Neural crest cell (in vitro differentiated cells): ENCODE measurements around the gene SSTR5. TPM values are rescaled to one million over a fixed set of nuclear protein-coding genes. Genes with fewer than 3 reads are reported as not detected.

Experiments
- DNase-seq: peaks from one replicate; pipeline ENCODE4 v3.0.0; 2021; ENCODE audit warnings: low read depth, mixed read lengths, low spot score
- H3K27ac Mint-ChIP-seq: one replicate; pipeline ENCODE4 v1.8.0; 2021; ENCODE audit warnings: mild to moderate bottlenecking, mixed read lengths; ENCODE audit not compliant: unreplicated experiment
- H3K27me3 Mint-ChIP-seq: 2 replicates; pipeline ENCODE4 v1.8.0; 2021; ENCODE audit warnings: low read depth, mild to moderate bottlenecking, mixed read lengths
- H3K36me3 Mint-ChIP-seq: 2 replicates; pipeline ENCODE4 v1.8.0; 2021; ENCODE audit warnings: low read depth, mild to moderate bottlenecking, mixed read lengths
- H3K4me1 Mint-ChIP-seq: 2 replicates; pipeline ENCODE4 v1.8.0; 2021; ENCODE audit warnings: mixed read lengths
- H3K4me3 Mint-ChIP-seq: one replicate; pipeline ENCODE4 v1.8.0; 2021; ENCODE audit warnings: mild to moderate bottlenecking, mixed read lengths
- H3K9me3 Mint-ChIP-seq: 2 replicates; pipeline ENCODE4 v1.8.0; 2021; ENCODE audit warnings: mixed read lengths
- CTCF ChIP-seq: fragments of 200-600 bp; sonication (generic); conservative IDR thresholded peaks from 2 replicates; pipeline ENCODE4 v1.5.0; 2021; ENCODE audit warnings: antibody characterized with exemption, mild to moderate bottlenecking
- total RNA-seq: library from RNA; stranded (reverse); gene quantifications from 2 replicates; pipeline ENCODE4 v1.2.1, GENCODE V29; 2021

The SSTR5 gene
- total RNA-seq, 1 donor from 2014 or later = not detected

- Mint-ChIP-seq H3K9me3 (no peaks in the 10 kb centered on the region), H3K36me3 (no peaks in the 10 kb centered on the region), H3K4me1 (no peaks in the 10 kb centered on the region), H3K4me3 (no peak overlapping the region), H3K27me3 (peaks cover 15% of the 10 kb centered on the region), H3K27ac (no peak overlapping the region)
- TF ChIP-seq CTCF = no peak
- no peak for DNase-seq
These were observed 36.0 kb downstream of the SSTR5 start for GRCh38 chr16:1108299-1109252.

- no peak for TF ChIP-seq CTCF
- no peaks in the 10 kb centered on the region for H3K4me1 Mint-ChIP-seq
- no peak for DNase-seq
- H3K36me3 Mint-ChIP-seq = no peaks in the 10 kb centered on the region
- H3K9me3 Mint-ChIP-seq = no peaks in the 10 kb centered on the region
- H3K4me3 Mint-ChIP-seq = no peak overlapping the region
- H3K27me3 Mint-ChIP-seq = peaks cover 13% of the 10 kb centered on the region
- no peak overlapping the region for H3K27ac Mint-ChIP-seq
These were observed 37.1 kb downstream of the SSTR5 start for GRCh38 chr16:1109648-1110047.

- no peak for TF ChIP-seq CTCF
- no peak for DNase-seq
- Mint-ChIP-seq H3K27ac (no peak overlapping the region), H3K4me3 (no peak overlapping the region), H3K9me3 (no peaks in the 10 kb centered on the region), H3K36me3 (no peaks in the 10 kb centered on the region), H3K27me3 (peaks cover 13% of the 10 kb centered on the region), H3K4me1 (no peaks in the 10 kb centered on the region)
These were observed 40.1 kb downstream of the SSTR5 start for GRCh38 chr16:1112506-1113184.

- H3K4me1 Mint-ChIP-seq = no peaks in the 10 kb centered on the region
- TF ChIP-seq CTCF = no peak
- no peaks in the 10 kb centered on the region for H3K36me3 Mint-ChIP-seq
- no peak overlapping the region for H3K27ac Mint-ChIP-seq
- peaks cover 13% of the 10 kb centered on the region for H3K27me3 Mint-ChIP-seq
- DNase-seq = no peak
- no peaks in the 10 kb centered on the region for H3K9me3 Mint-ChIP-seq
- H3K4me3 Mint-ChIP-seq = no peak overlapping the region
These were observed 40.9 kb downstream of the SSTR5 start for GRCh38 chr16:1113489-1113888.

DNA sequence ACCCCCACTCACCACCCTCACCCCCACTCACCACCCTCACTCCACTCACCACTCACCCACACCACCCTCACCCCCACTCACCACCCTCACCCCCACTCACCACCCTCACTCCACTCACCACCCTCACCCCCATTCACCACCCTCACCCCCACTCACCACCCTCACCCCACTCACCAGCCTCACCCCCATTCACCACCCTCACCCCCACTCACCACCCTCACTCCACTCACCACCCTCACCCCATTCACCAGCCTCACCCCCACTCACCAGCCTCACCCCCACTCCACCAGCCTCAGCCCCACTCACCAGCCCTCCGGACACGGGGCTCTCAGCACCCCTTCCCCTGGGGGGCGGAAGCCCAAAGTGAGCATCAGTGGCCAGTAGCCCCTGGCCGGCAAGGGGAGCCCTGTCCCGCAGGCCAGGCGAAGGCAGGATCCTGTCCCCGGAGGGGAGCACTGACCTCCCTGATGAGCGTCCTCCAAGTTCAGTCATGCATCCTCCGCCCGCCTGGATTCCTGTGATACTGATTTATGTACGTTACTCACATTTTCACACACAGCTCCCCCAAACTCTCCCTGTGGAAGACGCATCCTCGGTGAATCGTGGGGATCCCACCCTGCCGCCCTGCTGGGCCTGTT, 41.5 kb downstream of the SSTR5 start:
- H3K4me3 Mint-ChIP-seq = no peak overlapping the region
- TF ChIP-seq CTCF = no peak
- no peak overlapping the region for H3K27ac Mint-ChIP-seq
- DNase-seq = no peak
- H3K9me3 Mint-ChIP-seq = no peaks in the 10 kb centered on the region
- H3K27me3 Mint-ChIP-seq = peaks cover 12% of the 10 kb centered on the region
- no peaks in the 10 kb centered on the region for H3K4me1 Mint-ChIP-seq
- no peaks in the 10 kb centered on the region for H3K36me3 Mint-ChIP-seq
